Kidney epithelial cell (primary cell): ENCODE results near the gene MAML2. TPM values are rescaled to one million over a fixed set of nuclear protein-coding genes. Genes with fewer than 3 reads are reported as not detected.

ENCODE experiments used
- DNase-seq: peaks from one replicate; pipeline ENCODE4 v3.0.0-alpha.2; 2010; ENCODE audit warnings: low read depth
- H3K27me3 ChIP-seq: 2 replicates; pipeline ENCODE4 v1.6.0; 2011; ENCODE audit warnings: low read length; ENCODE audit not compliant: control insufficient read depth, insufficient read depth
- H3K36me3 ChIP-seq: 2 replicates; pipeline ENCODE4 v1.5.1; 2011; ENCODE audit warnings: low read length; ENCODE audit not compliant: control insufficient read depth, insufficient read depth
- H3K4me3 ChIP-seq: 2 replicates; pipeline ENCODE4 v1.5.1; 2011; ENCODE audit warnings: low read depth, mild to moderate bottlenecking, control low read depth, low read length
- total RNA-seq: library from RNA; depleted of rRNA; stranded (reverse); fragments of >200 nt; gene quantifications from 2 replicates; pipeline ENCODE4 v1.2.3, GENCODE V29; 2015
- TF ChIP-seq, protein P1 (sequence below): IDR thresholded peaks from 2 replicates; pipeline ENCODE4 v1.5.1; 2011; ENCODE audit warnings: mild to moderate bottlenecking, moderate library complexity, low read length, control low read depth, inconsistent platforms; ENCODE audit not compliant: insufficient read depth, poor library complexity, severe bottlenecking

Gene MAML2
- total RNA-seq, 1 donor from 2014 or later: 12.3 TPM

DNA sequence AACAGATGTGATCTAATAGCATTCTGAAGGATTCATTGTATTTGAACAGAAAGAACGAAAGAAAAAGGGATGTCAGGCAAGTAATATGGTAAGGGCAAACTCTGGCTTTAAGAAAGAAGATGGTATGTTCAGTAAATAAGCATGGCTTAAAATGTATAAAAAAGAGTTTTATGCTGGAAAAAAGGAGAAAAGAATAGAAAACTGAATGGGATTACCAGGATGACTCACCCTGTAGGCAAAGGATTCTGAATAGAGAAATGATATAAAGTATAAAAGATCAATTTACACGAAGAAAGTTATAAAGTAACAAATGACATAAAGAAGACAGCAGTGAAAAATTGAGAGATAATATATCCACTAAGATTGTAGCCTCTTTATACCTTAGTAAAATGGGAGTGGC is 42.2 kb upstream of the MAML2 start:
- no peak overlapping the region for H3K4me3 ChIP-seq
- TF ChIP-seq, protein P1, sequence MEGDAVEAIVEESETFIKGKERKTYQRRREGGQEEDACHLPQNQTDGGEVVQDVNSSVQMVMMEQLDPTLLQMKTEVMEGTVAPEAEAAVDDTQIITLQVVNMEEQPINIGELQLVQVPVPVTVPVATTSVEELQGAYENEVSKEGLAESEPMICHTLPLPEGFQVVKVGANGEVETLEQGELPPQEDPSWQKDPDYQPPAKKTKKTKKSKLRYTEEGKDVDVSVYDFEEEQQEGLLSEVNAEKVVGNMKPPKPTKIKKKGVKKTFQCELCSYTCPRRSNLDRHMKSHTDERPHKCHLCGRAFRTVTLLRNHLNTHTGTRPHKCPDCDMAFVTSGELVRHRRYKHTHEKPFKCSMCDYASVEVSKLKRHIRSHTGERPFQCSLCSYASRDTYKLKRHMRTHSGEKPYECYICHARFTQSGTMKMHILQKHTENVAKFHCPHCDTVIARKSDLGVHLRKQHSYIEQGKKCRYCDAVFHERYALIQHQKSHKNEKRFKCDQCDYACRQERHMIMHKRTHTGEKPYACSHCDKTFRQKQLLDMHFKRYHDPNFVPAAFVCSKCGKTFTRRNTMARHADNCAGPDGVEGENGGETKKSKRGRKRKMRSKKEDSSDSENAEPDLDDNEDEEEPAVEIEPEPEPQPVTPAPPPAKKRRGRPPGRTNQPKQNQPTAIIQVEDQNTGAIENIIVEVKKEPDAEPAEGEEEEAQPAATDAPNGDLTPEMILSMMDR: no peak
- DNase-seq: no peak
- H3K27me3 ChIP-seq: no peaks in the 10 kb centered on the region
- H3K36me3 ChIP-seq: no peaks in the 10 kb centered on the region

DNA sequence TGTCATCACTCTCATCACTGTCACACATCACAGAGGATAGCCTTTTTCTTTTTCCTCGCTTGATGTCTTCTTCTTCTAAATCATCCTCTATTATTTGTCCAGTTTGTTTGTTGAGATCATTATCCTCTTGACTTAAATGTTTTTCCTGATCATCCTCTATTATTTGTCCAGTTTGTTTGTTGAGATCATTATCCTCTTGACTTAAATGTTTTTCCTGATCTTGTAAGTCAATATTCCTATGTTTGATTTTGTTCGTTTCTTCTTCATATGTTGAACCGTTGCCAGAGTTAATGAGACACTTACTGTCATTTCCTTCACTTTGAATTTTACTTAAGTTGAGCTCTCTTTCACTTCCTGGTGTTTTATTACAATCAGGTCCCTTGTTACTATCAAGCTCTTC is 41.2 kb upstream of the MAML2 start:
- no peak for DNase-seq
- TF ChIP-seq, protein P1: no peak
- Histone ChIP-seq H3K27me3 (no peaks in the 10 kb centered on the region), H3K4me3 (no peak overlapping the region), H3K36me3 (no peaks in the 10 kb centered on the region)

DNA sequence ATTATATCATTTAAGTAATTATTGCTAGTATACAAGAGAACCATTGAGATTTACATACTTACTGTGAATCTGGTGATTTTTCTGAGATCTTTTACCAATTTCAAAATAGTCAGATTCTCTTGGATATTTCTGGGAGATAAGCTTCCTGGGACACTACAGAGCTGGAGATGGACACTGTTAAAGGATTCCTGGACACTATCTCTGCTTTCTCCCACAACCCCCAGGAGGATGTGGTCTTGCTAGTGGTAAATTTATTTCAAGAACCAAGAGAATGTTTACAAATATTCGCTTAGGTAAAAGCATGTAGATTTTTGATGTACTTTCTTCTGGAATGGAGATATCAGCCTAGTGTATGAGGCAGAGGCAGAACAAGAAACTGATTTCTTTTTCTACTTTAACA is 33.8 kb upstream of the MAML2 start:
- DNase-seq: no peak
- no peak overlapping the region for H3K4me3 ChIP-seq
- H3K27me3 ChIP-seq: no peaks in the 10 kb centered on the region
- no peaks in the 10 kb centered on the region for H3K36me3 ChIP-seq
- TF ChIP-seq, protein P1: no peak

DNA sequence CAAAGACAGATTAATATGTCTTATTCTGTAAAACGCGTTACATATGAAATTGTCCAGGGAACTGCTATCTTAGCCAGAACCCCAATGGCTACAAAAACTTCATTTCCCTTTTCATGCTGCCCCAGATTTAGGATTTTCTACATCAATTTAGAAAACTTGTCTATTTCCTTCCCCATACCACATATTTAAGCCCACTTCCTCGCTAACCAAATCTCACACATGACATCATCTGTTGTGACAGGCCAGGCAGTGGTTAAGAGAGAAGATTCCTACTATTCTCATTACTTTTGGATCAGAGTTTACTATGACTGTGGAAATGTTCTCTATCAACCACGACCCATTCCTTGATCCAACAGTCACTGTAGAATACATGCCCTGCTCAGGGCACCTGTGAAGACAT is 30.8 kb upstream of the MAML2 start:
- TF ChIP-seq, protein P1: no peak
- no peak overlapping the region for H3K4me3 ChIP-seq
- H3K27me3 ChIP-seq: no peaks in the 10 kb centered on the region
- no peaks in the 10 kb centered on the region for H3K36me3 ChIP-seq
- no peak for DNase-seq

DNA sequence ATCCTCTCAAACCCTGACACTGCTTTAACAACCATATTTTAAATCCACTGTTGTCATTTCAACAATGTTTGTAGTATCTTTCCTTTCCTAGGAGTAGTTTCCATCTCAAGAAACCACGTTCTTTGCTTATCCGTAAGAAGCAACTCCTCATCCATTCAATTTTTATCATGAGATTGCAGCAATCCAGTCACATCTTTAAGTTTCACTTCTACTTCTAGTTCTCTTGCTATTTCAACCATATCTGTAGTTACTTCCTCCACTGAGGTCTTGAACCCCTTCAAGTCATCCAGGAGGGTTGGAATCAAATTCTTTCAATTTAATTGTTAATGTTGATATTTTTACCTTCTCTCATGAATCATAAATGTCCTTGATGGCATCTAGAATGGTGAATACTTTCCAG is 24.3 kb upstream of the MAML2 start:
- Histone ChIP-seq H3K27me3 (no peaks in the 10 kb centered on the region), H3K36me3 (no peaks in the 10 kb centered on the region), H3K4me3 (no peak overlapping the region)
- TF ChIP-seq, protein P1: no peak
- DNase-seq: no peak

DNA sequence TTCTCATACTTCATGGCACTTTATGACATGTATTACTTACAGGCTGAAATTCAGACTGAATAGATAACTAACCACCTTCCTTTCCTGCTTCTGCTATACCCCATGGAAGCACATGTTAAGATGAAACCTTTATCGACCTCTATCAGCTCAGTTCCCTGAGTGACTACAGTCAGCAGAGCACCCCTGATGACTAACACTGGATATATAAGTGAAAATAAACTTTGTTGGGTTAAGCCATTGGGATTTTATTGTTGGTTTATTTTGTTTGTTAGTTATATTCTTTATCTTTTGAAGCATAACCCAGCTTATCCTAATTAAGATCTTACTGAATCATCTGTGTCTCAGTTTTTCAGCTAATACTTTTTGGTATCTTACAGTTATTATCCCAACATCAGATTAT is 23.0 kb upstream of the MAML2 start:
- no peaks in the 10 kb centered on the region for H3K36me3 ChIP-seq
- DNase-seq: no peak
- no peak overlapping the region for H3K4me3 ChIP-seq
- no peaks in the 10 kb centered on the region for H3K27me3 ChIP-seq
- TF ChIP-seq, protein P1: no peak
